ENCODE results near the gene USP17L24.
"Not testable (repeated sequence)": the region's sequence is repeated elsewhere in the genome, so short reads cannot be mapped to it uniquely, and the experiment has no call there.

Gene USP17L24

DNA sequence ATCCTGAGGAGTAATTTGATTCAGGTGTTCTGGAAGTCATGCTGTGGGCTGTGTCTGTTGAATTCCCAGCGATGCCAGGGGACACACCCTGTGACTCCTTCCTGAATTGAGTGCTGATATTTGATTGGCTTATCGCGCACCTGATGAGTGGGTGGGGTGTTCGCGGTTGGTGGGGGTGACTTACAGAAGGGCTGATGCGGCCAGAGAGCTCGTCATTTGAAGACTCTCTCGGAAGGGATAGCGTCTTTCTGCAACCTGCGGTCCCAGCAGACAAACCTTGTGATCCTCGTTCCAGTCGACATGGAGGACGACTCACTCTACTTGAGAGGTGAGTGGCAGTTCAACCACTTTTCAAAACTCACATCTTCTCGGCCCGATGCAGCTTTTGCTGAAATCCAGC, at the start of gene USP17L24:
TSS of gene USP17L24 (plus strand) at position 301 of the 400 bp plus-strand sequence. CDS start at position 301, 0 bp downstream.
- H3K27ac ChIP-seq = not testable (repeated sequence)

- H3K27ac ChIP-seq = not testable (repeated sequence)
Measured at GRCh38 chr4:9324191-9324590, 774 bp upstream of the USP17L24 start.

DNA sequence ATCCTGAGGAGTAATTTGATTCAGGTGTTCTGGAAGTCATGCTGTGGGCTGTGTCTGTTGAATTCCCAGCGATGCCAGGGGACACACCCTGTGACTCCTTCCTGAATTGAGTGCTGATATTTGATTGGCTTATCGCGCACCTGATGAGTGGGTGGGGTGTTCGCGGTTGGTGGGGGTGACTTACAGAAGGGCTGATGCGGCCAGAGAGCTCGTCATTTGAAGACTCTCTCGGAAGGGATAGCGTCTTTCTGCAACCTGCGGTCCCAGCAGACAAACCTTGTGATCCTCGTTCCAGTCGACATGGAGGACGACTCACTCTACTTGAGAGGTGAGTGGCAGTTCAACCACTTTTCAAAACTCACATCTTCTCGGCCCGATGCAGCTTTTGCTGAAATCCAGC, 4.6 kb downstream of the USP17L24 start, which contains the start of gene USP17L25:
TSS of gene USP17L25 (plus strand) at position 301 of the 400 bp plus-strand sequence. CDS start at position 301, 0 bp downstream.
- H3K27ac ChIP-seq = not testable (repeated sequence)

DNA sequence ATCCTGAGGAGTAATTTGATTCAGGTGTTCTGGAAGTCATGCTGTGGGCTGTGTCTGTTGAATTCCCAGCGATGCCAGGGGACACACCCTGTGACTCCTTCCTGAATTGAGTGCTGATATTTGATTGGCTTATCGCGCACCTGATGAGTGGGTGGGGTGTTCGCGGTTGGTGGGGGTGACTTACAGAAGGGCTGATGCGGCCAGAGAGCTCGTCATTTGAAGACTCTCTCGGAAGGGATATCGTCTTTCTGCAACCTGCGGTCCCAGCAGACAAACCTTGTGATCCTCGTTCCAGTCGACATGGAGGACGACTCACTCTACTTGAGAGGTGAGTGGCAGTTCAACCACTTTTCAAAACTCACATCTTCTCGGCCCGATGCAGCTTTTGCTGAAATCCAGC, 9.4 kb downstream of the USP17L24 start, which contains the start of gene USP17L26:
TSS of gene USP17L26 (plus strand) at position 301 of the 400 bp plus-strand sequence. CDS start at position 301, 0 bp downstream.
- not testable (repeated sequence) for H3K27ac ChIP-seq

- H3K27ac ChIP-seq = not testable (repeated sequence)
Measured at GRCh38 chr4:9339103-9339502, 14.1 kb downstream of the USP17L24 start, which contains the start of gene USP17L5. TSS of gene USP17L5 (plus strand) at chr4:9339403. CDS start at chr4:9339403, 0 bp downstream.

DNA sequence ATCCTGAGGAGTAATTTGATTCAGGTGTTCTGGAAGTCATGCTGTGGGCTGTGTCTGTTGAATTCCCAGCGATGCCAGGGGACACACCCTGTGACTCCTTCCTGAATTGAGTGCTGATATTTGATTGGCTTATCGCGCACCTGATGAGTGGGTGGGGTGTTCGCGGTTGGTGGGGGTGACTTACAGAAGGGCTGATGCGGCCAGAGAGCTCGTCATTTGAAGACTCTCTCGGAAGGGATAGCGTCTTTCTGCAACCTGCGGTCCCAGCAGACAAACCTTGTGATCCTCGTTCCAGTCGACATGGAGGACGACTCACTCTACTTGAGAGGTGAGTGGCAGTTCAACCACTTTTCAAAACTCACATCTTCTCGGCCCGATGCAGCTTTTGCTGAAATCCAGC, 18.9 kb downstream of the USP17L24 start, which contains the start of gene USP17L27:
TSS of gene USP17L27 (plus strand) at position 301 of the 400 bp plus-strand sequence. CDS start at position 301, 0 bp downstream.
- H3K27ac ChIP-seq = not testable (repeated sequence)

GRCh38 chr4:9348593-9348992, 23.6 kb downstream of the USP17L24 start, which contains the start of gene USP17L28:
TSS of gene USP17L28 (plus strand) at chr4:9348893. CDS start at chr4:9348893, 0 bp downstream.
- H3K27ac ChIP-seq = not testable (repeated sequence)

GRCh38 chr4:9350866-9351265, 25.9 kb downstream of the USP17L24 start:
- H3K27ac ChIP-seq = not testable (repeated sequence)

GRCh38 chr4:9353338-9353737, 28.4 kb downstream of the USP17L24 start, which contains the start of gene USP17L29:
TSS of gene USP17L29 (plus strand) at chr4:9353638. CDS start at chr4:9353638, 0 bp downstream.
- not testable (repeated sequence) for H3K27ac ChIP-seq

DNA sequence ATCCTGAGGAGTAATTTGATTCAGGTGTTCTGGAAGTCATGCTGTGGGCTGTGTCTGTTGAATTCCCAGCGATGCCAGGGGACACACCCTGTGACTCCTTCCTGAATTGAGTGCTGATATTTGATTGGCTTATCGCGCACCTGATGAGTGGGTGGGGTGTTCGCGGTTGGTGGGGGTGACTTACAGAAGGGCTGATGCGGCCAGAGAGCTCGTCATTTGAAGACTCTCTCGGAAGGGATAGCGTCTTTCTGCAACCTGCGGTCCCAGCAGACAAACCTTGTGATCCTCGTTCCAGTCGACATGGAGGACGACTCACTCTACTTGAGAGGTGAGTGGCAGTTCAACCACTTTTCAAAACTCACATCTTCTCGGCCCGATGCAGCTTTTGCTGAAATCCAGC, 37.9 kb downstream of the USP17L24 start, which contains the start of gene USP17L30:
TSS of gene USP17L30 (plus strand) at position 301 of the 400 bp plus-strand sequence. CDS start at position 301, 0 bp downstream.
- H3K27ac ChIP-seq = not testable (repeated sequence)

All from VCaP (cell line).